Measurements from ENCODE around the gene ITSN2.
A peak's percentile ranks its signal among the peaks of the same experiment; 100 is the strongest.
"Not testable (repeated sequence)": the region's sequence is repeated elsewhere in the genome, so short reads cannot be mapped to it uniquely, and the experiment has no call there.

Gene ITSN2

DNA sequence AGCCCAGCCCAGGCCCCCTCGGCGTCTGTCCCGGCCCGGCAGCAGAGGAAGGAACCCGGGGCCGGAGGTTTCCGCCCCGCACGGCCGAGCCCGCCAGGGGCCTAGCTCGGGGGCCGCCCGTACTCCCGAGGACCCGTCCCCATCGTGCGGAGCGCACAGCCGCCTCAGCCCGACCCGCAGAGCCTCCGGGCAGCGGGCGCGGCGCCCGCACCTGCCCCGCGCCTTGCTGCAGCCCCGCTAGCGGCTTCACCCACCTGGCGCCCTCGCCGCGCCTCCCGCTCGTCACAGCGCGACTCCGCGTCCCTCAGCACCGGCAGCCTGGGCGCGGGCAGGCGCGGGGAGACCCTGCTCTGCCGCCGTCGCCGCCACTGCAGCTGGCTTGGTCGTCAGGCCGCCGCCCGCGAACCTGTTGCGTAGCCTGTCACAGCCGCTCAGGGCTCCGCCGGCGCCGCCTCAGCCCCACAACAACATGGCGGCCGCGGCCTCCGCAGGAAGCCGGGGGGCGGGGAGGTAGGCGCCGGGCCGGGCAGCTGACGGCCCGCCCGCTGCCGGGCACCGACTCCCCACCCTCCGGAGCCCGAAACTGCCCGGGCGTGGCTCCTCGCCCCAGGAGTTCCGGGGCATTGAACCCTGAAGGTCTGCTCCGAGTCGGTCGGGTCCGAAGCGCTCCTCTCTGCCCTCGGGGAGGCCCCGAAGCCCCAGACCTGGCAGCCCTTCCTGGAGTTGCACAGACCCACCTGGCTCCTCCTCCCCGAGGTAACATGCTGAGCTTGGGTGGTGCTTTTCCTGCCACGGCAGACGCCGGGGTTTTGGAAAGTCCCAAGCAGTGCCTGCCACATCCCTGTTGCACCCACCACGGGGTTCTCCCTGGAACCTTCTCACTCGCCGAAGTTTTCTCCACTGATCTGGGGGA, at the start of gene ITSN2:
ITSN2 (minus strand) TSS at position 487 of the 913 bp plus-strand sequence. CDS start 32,454 bp downstream, outside the sequence.
- DNase-seq (ENCODE audit: low read depth in 1 of 2, low spot score in 1 of 2): peak; percentile 63 to 69

DNA sequence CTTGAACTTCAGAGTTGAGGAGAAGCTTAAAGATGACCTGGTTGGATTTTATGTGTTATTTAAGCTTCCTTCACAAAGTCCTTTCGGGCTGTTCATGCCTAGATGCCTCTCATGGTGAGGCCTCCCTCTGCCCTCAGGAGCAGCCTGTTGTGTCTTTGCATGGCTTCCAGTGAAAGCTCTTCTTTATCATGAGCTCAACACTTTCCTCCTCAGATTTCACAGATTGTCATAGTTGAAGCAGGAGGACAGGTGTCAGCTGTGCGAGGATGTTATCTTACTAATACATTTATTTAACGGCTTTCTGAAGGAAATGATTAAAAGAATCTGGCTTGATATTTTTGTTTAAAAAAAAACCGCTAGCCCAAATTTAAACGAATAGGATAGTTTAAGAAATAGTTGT, 48.8 kb upstream of the ITSN2 start:
- no peak for DNase-seq (ENCODE audit: low read depth in 1 of 2, low spot score in 1 of 2)

DNA sequence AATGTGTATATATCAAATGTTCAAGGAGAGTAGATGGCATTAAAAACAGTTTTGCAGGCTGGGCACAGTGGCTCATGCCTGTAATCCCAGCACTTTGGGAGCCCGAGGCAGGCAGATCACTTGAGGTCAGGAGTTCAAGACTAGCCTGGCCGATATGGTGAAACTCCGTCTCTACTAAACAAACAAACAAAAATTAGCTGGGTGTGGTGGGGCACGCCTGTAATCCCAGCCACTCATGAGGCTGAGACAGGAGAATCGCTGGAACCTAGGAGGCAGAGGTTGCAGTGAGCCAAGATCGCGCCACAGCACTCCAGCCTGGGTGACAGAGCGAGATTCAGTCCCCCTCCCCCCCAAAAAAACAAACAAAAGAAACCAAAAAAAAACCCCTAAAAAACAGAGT, 48.4 kb upstream of the ITSN2 start:
- not testable (repeated sequence) for DNase-seq (ENCODE audit: low read depth in 1 of 2, low spot score in 1 of 2)

DNA sequence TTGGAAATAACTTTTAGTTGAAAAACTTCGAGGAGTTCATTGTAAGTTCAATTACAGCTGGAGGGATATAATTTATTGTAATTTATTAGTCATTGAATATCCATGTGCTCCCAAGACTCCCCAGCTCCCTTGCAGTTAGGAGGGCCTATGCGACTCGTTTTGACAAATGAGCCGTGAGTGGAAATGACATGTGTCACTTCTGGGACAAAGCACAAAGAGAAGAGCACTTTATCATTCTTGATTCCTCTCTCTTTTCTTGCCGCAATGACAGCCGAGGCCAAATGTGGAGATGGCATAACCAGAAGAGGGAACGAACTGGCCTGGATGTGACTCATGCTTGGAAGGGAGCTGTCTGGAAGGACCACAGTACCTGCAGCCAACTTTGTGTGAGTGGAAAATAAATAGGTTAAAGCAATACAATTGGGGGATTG, 44.2 kb upstream of the ITSN2 start:
- no peak for DNase-seq (ENCODE audit: low read depth in 1 of 2, low spot score in 1 of 2)

DNA sequence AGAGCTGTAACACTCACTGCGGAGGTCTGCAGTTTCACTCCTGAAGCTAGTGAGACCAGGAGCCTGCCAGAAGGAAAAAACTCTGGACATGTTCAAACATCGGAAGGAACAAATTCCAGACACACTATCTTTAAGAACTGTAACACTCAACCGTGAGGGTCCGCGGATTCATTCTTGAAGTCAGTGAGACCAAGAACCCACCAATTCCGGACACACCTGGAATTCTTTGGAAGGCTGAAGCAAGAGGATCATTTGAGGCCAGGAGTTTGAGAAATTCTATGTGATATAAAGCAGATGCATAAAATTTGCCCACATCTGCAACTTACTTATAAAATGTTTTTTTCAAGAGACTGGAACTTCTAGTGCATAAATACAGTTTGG, 43.5 kb upstream of the ITSN2 start:
- DNase-seq (ENCODE audit: low read depth in 1 of 2, low spot score in 1 of 2): no peak

DNA sequence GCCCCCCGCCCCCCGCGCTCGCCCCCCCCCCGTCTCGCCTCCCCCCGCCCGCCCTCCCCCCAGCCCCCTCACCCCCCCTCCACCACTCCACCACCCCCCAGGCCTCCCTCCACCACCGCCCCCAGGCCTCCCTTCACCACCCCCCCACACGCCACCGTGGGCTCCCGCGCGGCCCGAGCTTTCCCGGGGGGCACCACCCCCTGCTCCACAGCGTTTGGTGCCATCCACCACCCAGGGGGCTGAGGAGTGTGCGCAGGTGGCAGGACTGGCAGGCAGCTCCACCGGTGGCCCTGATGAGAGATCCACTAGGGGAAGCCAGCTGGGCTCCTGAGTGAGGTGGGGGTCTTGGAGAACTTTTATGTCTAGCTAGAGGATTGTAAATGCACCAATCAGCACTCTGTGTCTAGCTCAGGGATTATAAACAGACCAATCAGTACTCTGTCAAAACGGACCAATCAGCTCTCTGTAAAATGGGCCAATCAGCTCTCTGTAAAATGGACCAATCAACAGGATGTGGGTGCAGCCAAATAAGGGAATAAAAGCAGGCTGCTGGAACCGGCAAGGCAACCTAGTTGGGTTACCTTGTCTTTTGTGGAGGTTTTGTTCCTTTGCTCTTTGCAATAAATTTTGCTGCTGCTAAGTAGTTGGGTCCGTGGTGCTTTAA, 43.0 kb upstream of the ITSN2 start:
- DNase-seq (ENCODE audit: low read depth in 1 of 2, low spot score in 1 of 2): no peak

DNA sequence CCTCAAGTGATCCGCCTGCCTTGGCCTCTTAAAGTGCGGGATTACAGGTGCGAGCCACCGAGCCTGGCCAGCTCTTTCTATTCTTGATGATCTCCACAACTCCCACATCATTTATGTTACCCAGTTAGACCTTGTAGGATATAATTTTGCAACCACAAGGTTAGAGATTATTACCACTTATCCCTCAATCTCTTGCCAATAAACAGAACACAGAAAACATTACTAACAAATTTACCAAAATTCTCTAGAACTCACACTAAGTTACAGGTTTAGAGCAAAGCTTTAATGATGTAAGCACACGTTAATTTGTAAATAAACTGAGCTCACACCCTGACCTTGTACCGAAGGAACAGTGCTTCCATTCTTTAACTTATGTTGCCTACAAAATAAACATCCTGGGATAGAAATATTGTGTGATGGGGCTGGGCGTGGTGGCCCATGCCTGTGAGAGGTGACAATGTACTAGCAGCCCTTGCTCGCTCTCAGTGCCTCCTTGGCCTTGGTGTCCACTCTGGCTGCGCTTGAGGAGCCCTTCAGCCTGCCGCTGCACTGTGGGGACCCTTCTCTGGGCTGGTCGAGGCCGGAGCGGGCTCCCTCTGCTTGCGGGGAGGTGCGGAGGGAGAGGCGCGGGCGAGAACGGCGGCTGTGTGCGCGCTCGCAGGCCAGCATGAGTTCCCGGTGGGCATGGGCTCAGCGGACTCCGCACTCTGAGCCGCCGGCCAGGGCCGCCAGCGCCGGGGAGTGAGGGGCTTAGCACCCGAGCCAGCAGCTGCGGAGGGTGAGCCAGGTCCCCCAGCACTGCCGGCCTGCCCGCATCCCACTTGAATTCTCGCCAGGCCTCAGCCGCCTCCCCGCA, 42.1 kb upstream of the ITSN2 start:
- no peak for DNase-seq (ENCODE audit: low read depth in 1 of 2, low spot score in 1 of 2)

DNA sequence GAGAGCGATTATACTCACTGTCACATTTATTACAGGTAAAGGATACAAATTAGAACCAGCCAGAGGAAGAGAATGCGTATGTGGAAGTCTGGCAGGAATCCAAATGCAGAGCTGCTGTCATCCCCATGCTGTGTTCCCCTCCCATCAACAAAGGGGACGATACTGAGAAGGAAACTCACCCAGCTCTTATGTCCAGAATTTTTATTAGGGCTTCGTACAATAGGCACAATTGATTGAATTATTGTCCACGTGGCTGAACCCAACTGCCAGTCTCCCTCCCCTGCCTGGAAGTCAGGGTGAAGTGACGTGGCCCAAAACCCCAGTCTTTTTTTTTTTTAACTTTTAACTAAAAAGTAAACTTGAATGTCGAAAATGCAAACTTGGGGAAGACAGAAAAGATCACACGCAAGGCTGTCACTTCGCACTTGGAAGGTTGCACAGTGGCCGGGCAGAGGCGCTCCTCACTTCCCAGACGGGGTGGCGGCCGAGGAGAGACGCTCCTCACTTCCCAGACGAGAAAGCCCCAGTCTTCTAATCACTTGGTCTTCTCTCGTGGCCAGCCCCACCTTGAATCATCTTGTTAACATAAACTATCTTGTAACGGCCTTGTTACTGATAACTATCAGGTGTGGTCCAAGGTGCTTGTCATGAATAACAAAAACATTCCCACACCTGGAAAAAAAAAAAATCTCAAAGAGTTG, 40.0 kb upstream of the ITSN2 start:
- no peak for DNase-seq (ENCODE audit: low read depth in 1 of 2, low spot score in 1 of 2)

DNA sequence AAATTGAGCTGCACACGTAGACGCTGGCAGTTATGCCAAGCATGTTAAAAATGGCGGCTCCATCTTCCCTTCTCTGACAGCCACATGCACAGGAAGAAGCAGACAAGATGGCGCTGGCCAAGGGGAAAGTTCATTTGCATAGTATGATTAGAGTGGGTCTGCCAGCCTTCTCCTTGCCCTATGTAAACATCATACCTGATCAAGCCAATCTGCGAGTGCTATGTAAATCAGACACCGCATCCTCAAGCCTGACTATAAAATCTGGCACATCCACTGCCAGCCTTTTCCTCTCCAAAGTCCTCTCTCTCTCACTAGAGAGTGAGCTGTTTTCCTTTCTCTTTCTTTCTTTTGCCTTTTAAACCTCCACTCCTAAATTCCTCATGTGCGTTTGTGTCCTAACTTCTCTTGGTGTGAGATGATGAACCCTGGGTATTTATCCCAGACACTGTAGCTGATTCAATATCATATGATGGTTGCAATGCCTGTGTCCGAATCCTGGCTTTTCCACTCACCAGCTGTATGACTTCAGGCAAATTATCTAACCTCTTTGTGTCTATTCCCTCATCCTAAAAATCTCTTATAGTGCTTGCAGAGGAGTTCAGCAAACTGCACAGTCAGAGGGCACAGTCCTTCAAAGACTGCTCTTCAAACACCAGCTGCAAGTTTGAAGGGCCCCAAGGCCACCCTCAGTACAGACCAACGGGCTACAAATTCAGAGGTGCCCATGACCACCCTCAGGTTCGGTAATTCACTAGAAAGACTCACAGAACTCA, 39.3 kb upstream of the ITSN2 start:
- no peak for DNase-seq (ENCODE audit: low read depth in 1 of 2, low spot score in 1 of 2)

DNA sequence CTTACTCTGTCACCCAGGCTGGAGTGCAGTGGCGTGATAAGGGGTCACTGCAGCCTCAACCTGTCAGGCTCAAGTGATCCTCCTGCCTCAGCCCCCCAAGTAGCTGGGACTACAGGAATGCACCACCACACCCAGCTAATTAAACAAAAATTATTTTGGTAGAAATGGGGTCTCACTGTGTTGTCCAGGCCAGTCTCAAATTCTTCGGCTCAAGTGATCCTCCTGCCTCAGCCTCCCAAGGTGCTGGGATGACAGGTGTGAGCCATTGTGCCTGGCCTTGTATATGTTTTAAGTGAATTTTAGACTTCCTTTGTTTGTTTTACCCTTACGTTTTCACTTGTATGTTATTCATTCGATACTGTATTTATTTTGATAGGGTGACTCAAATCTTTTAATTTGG, 34.7 kb upstream of the ITSN2 start:
- DNase-seq (ENCODE audit: low read depth in 1 of 2, low spot score in 1 of 2): no peak

DNA sequence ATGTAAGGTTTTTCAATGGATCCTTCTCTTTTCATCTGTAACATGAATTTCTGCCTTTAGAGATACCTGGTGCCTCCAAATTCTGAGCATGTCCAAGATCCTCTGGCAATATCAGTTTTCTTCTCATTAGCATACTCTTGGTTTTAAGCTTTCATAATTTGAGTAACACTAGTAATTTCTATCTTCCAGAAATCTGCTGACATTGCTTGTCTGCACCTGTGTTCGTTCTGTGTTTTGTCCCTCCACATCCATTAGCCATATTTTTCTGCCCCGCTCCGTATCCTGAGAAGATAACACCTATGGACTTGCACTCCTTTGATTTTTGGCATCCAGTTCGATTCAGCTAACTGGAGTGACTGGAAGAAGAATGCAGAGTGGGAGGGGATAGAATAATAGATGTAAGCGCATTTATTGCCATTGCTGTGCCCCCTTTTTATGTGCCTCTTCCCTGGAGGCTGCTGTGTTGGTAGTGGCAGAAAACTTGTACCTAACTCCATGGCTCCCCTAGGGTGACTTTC, 32.3 kb upstream of the ITSN2 start:
- DNase-seq (ENCODE audit: low read depth in 1 of 2, low spot score in 1 of 2): no peak

DNA sequence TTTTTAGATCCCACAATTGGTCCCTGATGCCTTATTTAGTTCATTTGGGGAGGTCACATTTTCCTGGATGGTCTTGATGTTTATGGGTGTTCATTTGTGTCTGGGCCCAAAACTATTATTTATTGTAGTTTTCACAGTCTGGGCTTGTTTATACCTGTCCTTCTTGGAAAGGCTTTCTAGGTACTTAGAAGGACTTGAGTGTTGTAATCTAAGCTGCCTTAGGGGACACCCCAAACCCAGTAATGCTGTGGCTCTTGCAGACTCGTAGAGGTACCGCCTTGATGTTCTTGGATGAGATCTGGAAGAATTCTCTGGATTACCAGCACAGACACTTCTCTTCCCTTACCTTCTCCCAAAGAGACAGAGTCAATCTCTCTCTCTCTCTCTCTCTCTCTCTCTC, 25.0 kb upstream of the ITSN2 start:
- no peak for DNase-seq (ENCODE audit: low read depth in 1 of 2, low spot score in 1 of 2)

DNA sequence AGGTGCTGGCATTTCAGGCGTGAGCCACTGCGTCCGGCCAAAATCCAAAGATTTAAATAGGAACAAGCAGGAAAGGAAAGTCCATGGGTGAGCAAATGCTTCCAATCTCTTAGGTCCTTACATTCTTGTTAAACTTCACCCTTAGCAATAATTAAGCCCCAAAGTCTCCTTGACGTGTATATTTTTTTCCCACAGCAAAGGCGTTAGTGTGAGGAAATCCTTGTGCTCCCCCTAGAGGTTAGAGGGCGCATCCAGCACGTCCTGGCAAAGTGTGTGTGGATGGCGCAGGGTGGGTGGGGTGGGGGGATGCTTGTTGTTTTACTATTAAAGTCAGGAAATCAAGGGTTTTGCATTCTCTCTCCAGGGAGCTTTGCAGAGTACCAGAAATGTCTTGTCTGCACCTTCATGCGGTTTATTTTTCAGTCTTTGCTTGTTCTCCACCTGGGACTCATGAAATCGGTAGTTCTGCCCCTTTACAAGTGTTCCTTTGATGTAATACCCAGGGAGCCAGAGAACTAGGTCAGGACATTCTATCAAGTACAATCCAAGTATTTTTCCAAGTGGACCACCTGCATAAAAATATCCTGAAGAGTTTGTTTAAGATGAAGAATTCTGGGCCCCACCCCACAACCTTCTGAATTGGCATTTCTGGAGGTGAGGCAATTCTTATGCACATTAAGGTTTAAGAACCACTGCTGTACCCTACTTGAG, 22.2 kb upstream of the ITSN2 start:
- DNase-seq (ENCODE audit: low read depth in 1 of 2, low spot score in 1 of 2): peak in 1 of 2 donors; percentile 33

DNA sequence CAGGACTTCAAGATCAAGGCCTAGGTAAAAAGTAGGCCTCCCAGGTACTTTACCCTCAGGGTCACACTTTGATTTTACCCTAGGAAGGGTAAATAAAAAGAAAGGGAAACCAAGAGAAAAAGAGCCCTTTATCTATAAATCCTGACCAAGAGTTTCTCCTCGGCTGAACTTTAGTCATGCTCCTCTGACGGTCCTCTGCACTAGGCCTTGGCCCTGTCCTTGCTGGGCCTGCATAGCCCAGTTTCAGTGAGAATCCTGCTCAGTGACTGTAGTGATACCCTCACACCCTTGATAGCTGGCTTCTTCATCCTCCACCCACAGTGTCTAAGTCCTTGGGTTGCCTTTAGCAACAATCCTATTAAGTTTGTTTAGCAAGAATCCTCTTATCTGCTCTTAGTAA, 20.5 kb upstream of the ITSN2 start:
- DNase-seq (ENCODE audit: low read depth in 1 of 2, low spot score in 1 of 2): no peak

DNA sequence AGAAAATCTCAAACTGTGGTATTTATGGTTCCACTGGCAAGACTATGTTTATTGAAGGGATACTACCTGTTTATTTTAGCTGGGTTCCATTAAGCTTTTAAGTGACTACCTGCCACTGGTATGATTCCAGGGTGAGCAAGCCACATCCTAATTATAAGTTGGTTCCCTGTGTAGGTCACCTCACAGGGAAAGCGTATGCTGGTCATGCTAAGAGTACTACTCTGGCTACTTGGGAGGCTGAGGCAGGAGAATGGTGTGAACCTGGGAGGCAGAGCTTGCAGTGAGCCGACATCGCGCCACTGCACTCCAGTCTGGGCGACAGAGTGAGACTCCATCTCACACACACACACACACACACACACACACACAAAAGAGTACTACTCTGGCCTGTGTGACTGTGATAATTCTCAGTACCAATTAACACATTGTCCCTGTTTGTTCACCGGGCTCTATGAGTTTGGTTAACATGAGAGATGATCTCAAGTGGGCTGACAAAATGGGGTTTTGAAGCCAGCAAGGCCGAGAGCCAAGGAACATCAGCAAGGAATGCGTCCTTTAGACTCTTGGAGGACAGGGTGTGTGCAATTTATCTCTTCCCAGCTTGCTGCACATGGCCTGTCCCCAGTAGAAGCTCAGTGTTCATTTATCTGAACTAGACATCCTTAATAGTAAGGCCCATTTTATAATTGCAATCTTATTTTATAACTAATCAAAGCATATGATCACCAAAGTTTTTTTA, 15.2 kb upstream of the ITSN2 start:
- DNase-seq (ENCODE audit: low read depth in 1 of 2, low spot score in 1 of 2): no peak

DNA sequence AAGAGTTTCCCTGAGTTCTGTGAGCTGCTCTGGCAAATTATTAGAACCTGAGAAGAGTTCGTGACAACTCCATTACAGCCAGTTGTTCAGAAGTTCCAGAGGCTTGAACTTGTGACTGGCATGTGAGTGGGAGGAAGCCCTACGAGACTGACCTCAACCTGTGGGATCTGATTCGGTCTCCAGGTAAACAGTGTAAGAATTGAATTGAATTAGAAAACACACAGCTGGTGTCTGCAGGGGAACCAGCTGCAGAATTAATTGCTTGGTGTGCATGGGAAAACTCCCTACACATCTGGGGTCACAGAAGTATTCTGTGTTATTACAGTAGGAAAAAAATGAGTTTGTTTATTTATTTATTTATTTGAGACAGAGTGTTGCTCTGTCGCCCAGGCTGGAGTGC, 14.0 kb upstream of the ITSN2 start:
- DNase-seq (ENCODE audit: low read depth in 1 of 2, low spot score in 1 of 2): no peak

DNA sequence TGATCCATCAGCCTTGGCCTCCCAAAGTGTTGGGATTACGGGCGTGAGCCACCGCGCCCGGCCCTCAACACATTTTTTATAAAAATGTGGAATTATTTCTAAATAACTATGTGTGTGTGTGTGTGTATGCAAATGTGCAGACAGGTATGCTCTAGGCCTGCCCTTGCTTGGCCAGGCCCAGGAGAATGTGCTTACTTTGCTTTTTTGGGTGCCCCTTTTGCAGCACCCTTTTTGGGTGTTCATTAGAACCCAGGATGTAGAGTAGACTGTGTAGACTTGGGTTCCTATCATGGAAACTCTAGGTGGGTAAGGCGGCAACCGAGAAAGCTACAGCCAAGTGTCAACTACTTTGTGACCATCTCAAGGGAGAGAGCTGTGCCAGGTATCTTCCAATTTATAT, 11.7 kb upstream of the ITSN2 start:
- no peak for DNase-seq (ENCODE audit: low read depth in 1 of 2, low spot score in 1 of 2)

DNA sequence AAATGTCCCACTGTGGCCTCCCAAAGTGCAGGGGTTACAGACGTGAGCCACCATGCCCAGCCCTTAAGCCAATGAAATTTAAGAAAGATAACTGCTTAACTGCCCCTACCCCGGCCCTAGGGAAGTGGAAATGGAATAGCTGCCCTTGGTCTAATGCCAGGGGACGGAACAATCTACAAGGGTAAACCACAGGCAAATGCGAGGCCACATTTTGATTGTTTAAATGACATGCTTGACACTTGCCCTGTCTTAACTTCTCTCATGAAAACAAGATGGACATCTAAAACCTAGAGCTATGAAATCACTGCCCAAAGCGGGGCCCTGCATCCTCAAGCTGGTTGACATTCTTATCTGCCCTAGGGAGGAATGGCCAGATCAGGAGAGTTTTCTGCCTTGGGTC, 5.5 kb upstream of the ITSN2 start:
- DNase-seq (ENCODE audit: low read depth in 1 of 2, low spot score in 1 of 2): no peak

DNA sequence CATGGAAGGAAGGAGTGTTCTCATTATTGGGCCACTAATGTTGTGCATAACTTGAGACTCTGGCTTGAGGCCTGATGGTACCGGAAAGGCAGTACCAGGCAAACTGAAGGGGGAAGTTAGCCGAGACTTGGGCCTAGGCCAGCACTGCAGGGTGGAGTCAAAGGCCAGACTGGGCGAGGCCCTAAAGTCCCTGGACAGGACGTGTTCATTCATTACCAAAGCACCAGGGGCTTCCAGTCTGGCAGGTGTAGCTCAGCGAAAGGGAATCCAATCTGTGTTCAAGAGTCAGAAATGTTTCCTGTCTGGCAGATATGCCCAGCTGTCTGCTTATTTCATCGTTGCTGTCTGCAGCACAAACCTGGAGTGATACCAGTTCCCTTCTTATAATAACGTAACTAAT, 4.7 kb upstream of the ITSN2 start:
- DNase-seq (ENCODE audit: low read depth in 1 of 2, low spot score in 1 of 2): no peak

All from activated CD4-positive, alpha-beta T cell treated with anti-CD3 and anti-CD28 coated beads, Interleukin-2, amount 50 U/mL, for 24 hours (primary cell).